ENCODE results near the gene WDR6.

WDR6 gene

GRCh38 chr3:49013738-49014660 lies 6.8 kb downstream of the WDR6 start:
- DNase-seq (ENCODE audit: low read depth), result no peak

GRCh38 chr3:49015072-49015471 lies 7.9 kb downstream of the WDR6 start:
- no peak for DNase-seq (ENCODE audit: low read depth)

GRCh38 chr3:49015765-49016164 lies 8.6 kb downstream of the WDR6 start:
- no peak for DNase-seq (ENCODE audit: low read depth)

GRCh38 chr3:49016414-49017228 lies 9.4 kb downstream of the WDR6 start:
- no peak for DNase-seq (ENCODE audit: low read depth)

- no peak for DNase-seq (ENCODE audit: low read depth)
Measured at GRCh38 chr3:49017229-49017970, 10.2 kb downstream of the WDR6 start.

GRCh38 chr3:49017971-49018706 lies 10.9 kb downstream of the WDR6 start, which contains the start of gene DALRD3:
Gene DALRD3 (minus strand): TSS chr3:49018580. CDS start chr3:49018564, 16 bp downstream.
- DNase-seq (ENCODE audit: low read depth), result no peak

- no peak for DNase-seq (ENCODE audit: low read depth)
Measured at GRCh38 chr3:49018707-49019006, 11.5 kb downstream of the WDR6 start.

- no peak for DNase-seq (ENCODE audit: low read depth)
Measured at GRCh38 chr3:49019941-49020329, 12.7 kb downstream of the WDR6 start.

GRCh38 chr3:49020330-49021212 lies 13.4 kb downstream of the WDR6 start:
- no peak for DNase-seq (ENCODE audit: low read depth)

GRCh38 chr3:49021213-49021812 lies 14.1 kb downstream of the WDR6 start:
- DNase-seq (ENCODE audit: low read depth), result peak; percentile 94

GRCh38 chr3:49021813-49022687 lies 14.9 kb downstream of the WDR6 start, which contains the start of gene NDUFAF3:
Gene NDUFAF3 (plus strand): TSS chr3:49022121. CDS start chr3:49022145, 24 bp downstream.
- DNase-seq (ENCODE audit: low read depth), result peak; percentile 65

- DNase-seq (ENCODE audit: low read depth), result no peak
Measured at GRCh38 chr3:49022688-49023171, 15.5 kb downstream of the WDR6 start.

- DNase-seq (ENCODE audit: low read depth), result no peak
Measured at GRCh38 chr3:49023775-49024174, 16.6 kb downstream of the WDR6 start.

- DNase-seq (ENCODE audit: low read depth), result no peak
Measured at GRCh38 chr3:49024449-49024848, 17.3 kb downstream of the WDR6 start.

GRCh38 chr3:49025005-49025792 lies 18.0 kb downstream of the WDR6 start:
- DNase-seq (ENCODE audit: low read depth), result no peak

- DNase-seq (ENCODE audit: low read depth), result no peak
Measured at GRCh38 chr3:49025793-49026520, 18.8 kb downstream of the WDR6 start.

GRCh38 chr3:49026536-49026935 lies 19.3 kb downstream of the WDR6 start:
- DNase-seq (ENCODE audit: low read depth), result no peak
